ENCODE measurements around the gene TERF2IP.

Gene TERF2IP, protein sequence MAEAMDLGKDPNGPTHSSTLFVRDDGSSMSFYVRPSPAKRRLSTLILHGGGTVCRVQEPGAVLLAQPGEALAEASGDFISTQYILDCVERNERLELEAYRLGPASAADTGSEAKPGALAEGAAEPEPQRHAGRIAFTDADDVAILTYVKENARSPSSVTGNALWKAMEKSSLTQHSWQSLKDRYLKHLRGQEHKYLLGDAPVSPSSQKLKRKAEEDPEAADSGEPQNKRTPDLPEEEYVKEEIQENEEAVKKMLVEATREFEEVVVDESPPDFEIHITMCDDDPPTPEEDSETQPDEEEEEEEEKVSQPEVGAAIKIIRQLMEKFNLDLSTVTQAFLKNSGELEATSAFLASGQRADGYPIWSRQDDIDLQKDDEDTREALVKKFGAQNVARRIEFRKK

GRCh38 chr16:75647492-75648264, at the start of gene TERF2IP, which contains the start of gene KARS1:
TERF2IP (plus strand) TSS chr16:75647773; CDS start chr16:75647883, 110 bp downstream.
KARS1 (minus strand) TSS chr16:75647665; CDS start chr16:75647639, 26 bp downstream.
- peak; percentile 87 to 92 (median 92) for DNase-seq (ENCODE audit: low read depth in 2 of 3, low spot score in 1 of 3)

GRCh38 chr16:75599452-75600277, 47.9 kb upstream of the TERF2IP start:
- DNase-seq (ENCODE audit: low read depth in 2 of 3, low spot score in 1 of 3): no peak

DNA sequence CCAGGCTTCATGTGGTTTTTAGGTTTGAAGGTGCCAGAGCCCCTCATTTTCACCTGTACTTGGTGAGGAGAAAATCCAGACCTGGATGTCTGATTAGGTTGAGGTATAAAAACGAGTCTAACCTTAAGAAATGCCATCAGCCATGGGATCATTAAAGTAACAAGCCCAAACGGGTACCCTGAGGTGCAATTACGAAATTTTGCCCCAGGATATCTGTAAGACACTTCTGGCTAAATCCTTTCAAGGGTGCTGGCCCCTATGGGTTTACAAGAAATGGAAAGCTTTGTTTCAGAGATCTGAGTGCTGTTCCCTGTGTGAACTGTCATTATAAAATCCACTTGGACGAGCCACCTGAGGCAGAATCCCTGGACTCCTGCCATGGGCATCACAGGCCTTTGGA, 44.3 kb upstream of the TERF2IP start:
- no peak for DNase-seq (ENCODE audit: low read depth in 2 of 3, low spot score in 1 of 3)

DNA sequence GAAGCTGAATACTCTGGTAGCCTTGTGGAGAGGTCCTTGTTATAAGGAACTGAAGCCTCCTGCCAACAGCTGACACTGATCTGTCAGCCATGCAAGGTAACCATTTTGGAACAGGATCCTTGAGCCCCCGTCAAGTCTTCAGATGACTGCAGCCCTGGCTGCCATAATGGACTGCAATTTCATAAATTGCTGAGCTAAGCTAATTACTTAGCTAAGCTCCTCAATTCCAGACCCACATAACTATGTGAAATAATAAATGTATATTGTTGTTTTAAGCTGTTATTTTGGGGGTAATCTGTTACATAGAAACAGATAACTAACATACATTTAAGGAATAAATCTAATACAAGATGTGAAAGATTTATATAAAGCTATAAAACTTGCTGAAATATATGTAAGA, 41.1 kb upstream of the TERF2IP start:
- DNase-seq (ENCODE audit: low read depth in 2 of 3, low spot score in 1 of 3): no peak

- no peak for DNase-seq (ENCODE audit: low read depth in 2 of 3, low spot score in 1 of 3)
Measured at GRCh38 chr16:75614066-75614897, 33.3 kb upstream of the TERF2IP start.

DNA sequence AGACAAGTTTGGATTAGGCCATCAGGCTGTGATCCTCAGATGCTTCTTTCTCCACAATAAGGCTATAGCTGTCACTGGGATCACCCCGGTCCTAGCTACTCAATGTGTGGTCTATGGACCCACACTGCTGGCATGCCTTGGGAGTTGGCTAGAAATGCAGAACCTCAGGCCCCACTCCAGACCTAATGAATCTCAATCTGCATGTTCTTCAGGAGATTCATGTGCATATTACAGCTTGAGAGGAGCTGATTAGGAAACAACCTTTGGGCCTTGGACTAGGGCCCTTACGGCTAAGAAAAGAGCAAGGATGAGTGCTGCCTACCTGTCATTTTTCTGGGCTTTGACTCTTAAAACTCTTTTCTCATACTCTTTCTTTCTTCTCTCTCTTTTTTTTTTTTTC, 32.0 kb upstream of the TERF2IP start:
- DNase-seq (ENCODE audit: low read depth in 2 of 3, low spot score in 1 of 3): no peak

DNA sequence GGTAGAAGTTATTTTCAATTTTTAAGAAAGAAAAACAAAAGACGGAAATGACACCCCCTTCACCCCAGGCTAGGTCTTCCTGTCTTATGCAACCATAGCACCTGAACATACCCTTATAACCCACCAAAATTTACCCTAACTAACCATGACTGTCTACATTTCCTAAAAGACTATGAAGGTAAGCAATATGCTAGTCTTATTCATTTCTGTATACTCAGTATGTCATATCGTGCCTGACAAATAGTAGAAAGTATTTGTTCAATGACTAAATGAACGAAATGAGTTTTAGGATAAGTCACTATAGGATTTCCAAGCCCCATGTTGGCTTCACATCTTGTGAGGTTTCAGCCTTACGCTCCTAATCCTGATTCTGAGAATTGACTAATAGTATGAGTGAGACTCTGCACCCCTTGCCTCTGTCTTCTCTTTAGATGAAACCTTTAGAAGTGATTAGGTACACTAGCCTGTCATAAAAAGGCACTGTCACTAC, 31.0 kb upstream of the TERF2IP start:
- DNase-seq (ENCODE audit: low read depth in 2 of 3, low spot score in 1 of 3): peak in 1 of 3 donors; percentile 23

DNA sequence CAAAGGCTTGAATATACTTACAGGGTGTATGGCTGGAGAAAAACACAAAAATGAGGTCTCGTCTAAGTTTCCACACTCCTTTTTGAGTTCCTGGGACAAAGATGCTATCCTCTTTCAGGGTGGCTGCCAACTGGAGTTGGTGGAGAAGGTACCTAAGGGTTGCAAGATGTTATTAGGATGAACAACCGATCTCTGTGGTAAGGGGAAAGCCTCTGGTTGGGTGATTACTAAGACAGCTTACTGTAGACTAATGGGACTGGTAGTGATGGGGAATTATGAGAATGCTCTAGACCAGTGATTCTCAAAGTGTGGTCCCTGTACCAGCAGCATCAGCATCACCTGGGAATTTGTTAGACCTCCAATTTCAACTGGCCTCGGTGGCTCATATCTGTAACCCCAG, 30.5 kb upstream of the TERF2IP start:
- no peak for DNase-seq (ENCODE audit: low read depth in 2 of 3, low spot score in 1 of 3)

DNA sequence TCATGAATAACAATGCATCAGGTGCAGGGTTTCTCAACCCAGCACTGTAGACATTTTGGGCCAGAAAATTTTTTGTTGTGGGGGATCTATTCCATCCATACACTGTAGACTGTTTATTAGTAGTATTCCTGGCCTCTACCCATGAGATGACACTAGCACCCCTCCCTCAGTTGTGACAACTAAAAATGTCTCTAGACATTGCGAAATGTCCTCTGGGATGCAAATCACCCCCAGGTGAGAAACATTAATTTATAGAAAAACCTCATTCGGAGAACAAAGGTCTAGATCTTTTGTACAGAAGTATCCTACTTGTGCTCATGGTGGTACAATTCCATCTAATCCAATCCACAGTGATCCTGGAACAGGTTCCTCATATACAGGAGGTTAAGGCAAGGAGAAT, 28.8 kb upstream of the TERF2IP start:
- DNase-seq (ENCODE audit: low read depth in 2 of 3, low spot score in 1 of 3): no peak

- DNase-seq (ENCODE audit: low read depth in 2 of 3, low spot score in 1 of 3): no peak
Measured at GRCh38 chr16:75620326-75621169, 27.0 kb upstream of the TERF2IP start.

DNA sequence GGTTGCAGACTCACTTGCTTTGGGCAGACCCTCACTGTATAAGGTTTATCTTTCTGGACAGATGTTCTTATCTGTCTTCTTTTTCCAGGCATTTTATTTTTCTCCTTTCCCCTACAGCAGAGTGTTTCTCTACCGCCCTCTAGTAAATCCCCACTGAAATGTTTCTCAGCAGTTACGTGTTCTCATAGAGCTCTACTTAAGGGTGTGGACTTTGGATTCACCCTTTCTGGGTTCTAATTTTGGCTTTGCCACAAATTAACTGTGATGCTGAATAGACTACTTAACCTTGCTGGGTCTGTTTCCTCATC, 26.4 kb upstream of the TERF2IP start:
- no peak for DNase-seq (ENCODE audit: low read depth in 2 of 3, low spot score in 1 of 3)

GRCh38 chr16:75622761-75623605, 24.6 kb upstream of the TERF2IP start, which contains the start of gene ADAT1:
ADAT1 (minus strand) TSS chr16:75623281; CDS start chr16:75620799, 2,482 bp downstream.
- peak; percentile 94 to 96 (median 95) for DNase-seq (ENCODE audit: low read depth in 2 of 3, low spot score in 1 of 3)

DNA sequence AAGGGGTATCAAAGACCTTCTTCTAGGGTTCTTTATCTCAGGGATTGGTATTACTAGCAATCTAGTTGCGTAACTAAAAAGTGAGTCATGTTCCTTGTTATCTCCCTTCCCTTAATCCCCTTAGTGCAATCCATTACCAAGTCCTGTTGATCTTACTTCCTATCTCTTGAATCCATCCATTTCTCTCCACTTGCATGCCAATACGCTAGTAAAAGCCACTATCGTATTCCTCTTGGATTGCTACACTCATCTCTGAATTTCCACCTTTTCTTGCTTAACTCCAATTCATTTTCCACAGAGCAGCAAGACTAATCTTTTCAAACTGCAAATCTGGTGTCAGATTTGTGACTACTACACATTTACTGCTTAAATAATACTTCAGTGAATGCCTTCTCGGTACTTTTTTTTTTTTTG, 22.6 kb upstream of the TERF2IP start:
- DNase-seq (ENCODE audit: low read depth in 2 of 3, low spot score in 1 of 3): no peak

DNA sequence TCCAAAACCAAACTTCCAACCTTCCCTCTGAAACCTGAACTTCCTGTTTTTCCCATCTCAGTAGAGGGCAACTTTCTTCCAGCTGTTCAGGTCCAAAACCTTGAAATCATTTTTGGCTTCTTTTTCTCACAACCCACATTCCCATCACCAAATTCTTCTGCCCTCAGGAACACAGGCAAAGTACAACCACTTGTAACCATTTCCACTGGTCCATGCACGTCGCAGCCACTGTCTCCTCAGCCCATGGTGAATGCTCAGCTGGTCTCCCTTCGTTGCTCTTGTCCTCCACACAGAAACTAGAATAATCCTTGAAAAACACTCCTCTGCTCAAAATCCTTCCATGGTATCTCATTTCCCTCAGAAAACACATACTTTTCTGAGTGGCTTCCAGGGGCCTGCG, 20.8 kb upstream of the TERF2IP start:
- no peak for DNase-seq (ENCODE audit: low read depth in 2 of 3, low spot score in 1 of 3)

- DNase-seq (ENCODE audit: low read depth in 2 of 3, low spot score in 1 of 3): no peak
Measured at GRCh38 chr16:75627851-75628250, 19.7 kb upstream of the TERF2IP start.

DNA sequence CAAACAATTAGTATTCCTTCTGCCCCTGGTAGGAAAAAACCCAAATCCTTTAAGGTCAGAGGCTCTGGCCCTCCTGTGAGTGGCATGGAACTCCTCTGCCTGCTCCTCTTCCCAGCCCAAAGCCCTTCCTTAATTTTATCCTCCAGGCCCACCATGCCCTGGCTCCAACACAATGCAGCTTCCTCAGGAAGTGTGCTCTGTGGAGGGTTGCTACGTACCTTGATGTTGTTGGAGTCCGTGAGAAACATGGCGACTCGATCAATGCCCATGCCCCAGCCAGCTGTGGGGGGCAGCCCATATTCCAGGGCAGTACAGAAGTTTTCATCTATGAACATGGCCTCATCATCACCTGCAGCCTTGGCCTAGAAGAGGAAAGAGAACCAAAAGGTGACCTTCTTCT, 19.2 kb upstream of the TERF2IP start:
- no peak for DNase-seq (ENCODE audit: low read depth in 2 of 3, low spot score in 1 of 3)

GRCh38 chr16:75629132-75629531, 18.4 kb upstream of the TERF2IP start:
- DNase-seq (ENCODE audit: low read depth in 2 of 3, low spot score in 1 of 3): no peak

DNA sequence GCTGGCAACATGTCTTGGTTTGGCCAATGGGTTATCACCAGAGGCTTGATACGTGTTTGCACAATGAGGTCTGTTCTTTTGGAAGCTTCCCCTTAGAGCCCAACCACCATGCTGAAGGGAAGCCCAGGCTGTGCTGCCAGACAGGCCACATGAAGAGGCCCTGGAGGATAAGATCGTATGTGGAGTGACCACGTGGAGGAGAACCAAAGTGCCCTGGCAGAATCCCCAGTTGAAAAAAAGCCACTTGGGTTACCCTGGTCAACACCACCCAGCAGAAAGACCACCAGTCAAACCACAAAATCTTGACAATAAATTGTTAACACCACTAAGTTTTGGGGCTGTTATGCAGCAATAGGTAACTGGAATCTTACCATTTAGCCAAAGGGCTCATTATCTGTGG, 17.5 kb upstream of the TERF2IP start:
- no peak for DNase-seq (ENCODE audit: low read depth in 2 of 3, low spot score in 1 of 3)

DNA sequence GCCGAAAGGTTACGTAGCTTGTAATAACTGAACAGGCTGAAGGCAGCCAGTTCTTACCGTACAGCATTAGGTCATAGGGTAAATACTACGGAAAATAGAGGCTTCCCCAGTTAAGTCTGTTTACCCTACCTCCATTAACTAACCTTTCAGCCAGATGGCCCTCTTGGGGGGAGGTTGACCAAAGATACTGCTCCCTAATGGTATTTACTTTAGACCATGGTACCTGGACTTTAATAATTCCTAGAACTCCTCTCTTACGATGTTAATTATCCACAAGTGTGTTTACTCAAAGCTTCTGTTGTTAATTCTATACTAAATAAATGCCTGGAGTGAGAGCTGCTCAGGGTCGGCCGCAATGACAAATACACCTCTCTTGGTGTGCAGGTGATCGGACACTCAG, 14.7 kb upstream of the TERF2IP start:
- DNase-seq (ENCODE audit: low read depth in 2 of 3, low spot score in 1 of 3): no peak

Data from stimulated activated CD4-positive, alpha-beta T cell treated with anti-CD3 and anti-CD28 coated beads, Interleukin-12 subunit alpha, Interleukin-12 subunit beta, amount 100 ng/mL, for 48 hours (primary cell).